Measurements from ENCODE around the gene RHBG. TPM values are rescaled to one million over a fixed set of nuclear protein-coding genes. Genes with fewer than 3 reads are reported as not detected.

RHBG gene
- total RNA-seq, 1 experiment from 2014 or later: 1.5 TPM

GRCh38 chr1:156342166-156342955, 26.6 kb upstream of the RHBG start:
- Histone ChIP-seq H3K23me2 (ENCODE audit: insufficient read length, low read depth, low read length, poor library complexity, severe bottlenecking) (peaks cover under 1% of the 10 kb centered on the region), H3K18ac (ENCODE audit: insufficient read length, low read depth, low read length) (no peak overlapping the region), H3K79me2 (ENCODE audit: insufficient read depth, low read length) (peaks cover 5% of the 10 kb centered on the region; the same call in 1 of the 2 replicates), H3K9ac (ENCODE audit: extremely low read depth, insufficient read length, low read length) (no peak overlapping the region), H3T11ph (ENCODE audit: low read length) (no peak overlapping the region), H3K4ac (ENCODE audit: low read depth, low read length) (no peak overlapping the region), H2AFZ (ENCODE audit: low read length) (no peak overlapping the region), H3K4me2 (ENCODE audit: insufficient read depth, insufficient read length, low read length) (no peak overlapping the region), H3K14ac (ENCODE audit: insufficient read depth, low read length) (no peak overlapping the region), H3K27ac (ENCODE audit: insufficient read length, low read depth, low read length) (no peak overlapping the region), H2BK20ac (ENCODE audit: low read depth, low read length, poor library complexity, severe bottlenecking) (no peak overlapping the region), H4K5ac (ENCODE audit: insufficient read length, low read depth, low read length) (no peak overlapping the region), H4K20me1 (ENCODE audit: control insufficient read depth, insufficient read depth, insufficient read length) (no peaks in the 10 kb centered on the region), H2BK5ac (ENCODE audit: insufficient read length, low read length) (no peak overlapping the region), H3K23ac (ENCODE audit: insufficient read length, low read depth, low read length) (no peak overlapping the region), H2BK120ac (ENCODE audit: low read depth, low read length, poor library complexity, severe bottlenecking) (no peak overlapping the region), H3K4me1 (ENCODE audit: insufficient read depth, low read length) (no peaks in the 10 kb centered on the region), H2AK5ac (ENCODE audit: insufficient read length, low read length) (no peak overlapping the region), H3K9me3 (ENCODE audit: control insufficient read depth, low read depth, low read length) (no peaks in the 10 kb centered on the region), H3K27me3 (ENCODE audit: insufficient read depth, low read length) (no peaks in the 10 kb centered on the region), H3K56ac (ENCODE audit: insufficient read length, low read depth, low read length) (no peak overlapping the region), H3K79me1 (ENCODE audit: insufficient read depth, low read depth, low read length, poor library complexity, severe bottlenecking) (no peaks in the 10 kb centered on the region), H2BK12ac (ENCODE audit: insufficient read length, low read depth, low read length) (no peak overlapping the region), H4K91ac (ENCODE audit: insufficient read length, low read depth, low read length) (no peak overlapping the region), H2BK15ac (ENCODE audit: low read depth, low read length) (no peak overlapping the region), H4K8ac (replicated peaks; ENCODE audit: insufficient read length, low read depth, low read length) (no peak overlapping the region)
- Mint-ChIP-seq H3K36me3 (ENCODE audit: insufficient read depth in 1 of 3, low read depth in 3 of 3) (peaks cover 2 to 6% (median 4%) of the 10 kb centered on the region in 3 experiments; a peak in 4 of 7 replicates), H3K4me3 (no peak overlapping the region; a peak in 1 of 5 replicates), H3K4me1 (peaks cover 0 to 7% of the 10 kb centered on the region in 2 experiments; a peak in 1 of 4 replicates), H3K27ac (no peak overlapping the region; a peak in 1 of 7 replicates), H3K9me3 (no peaks in the 10 kb centered on the region; a peak in 2 of 5 replicates), H3K27me3 (ENCODE audit: low read depth) (no peaks in the 10 kb centered on the region)
- TF ChIP-seq CTCF (conservative IDR thresholded peaks at IDR 0.05): no peak
- no CpG with 5 or more reads among the region's 1 CpG for WGBS (ENCODE audit: extremely low coverage, insufficient read length, low lambda C conversion rate)
- no peak for DNase-seq
